OCI-LY1 (cell line): Measurements from ENCODE around the gene MBD3L2B.

Experiments
- H2AFZ ChIP-seq: fragments of 200-600 bp; sonication (generic), shearing (Covaris generic); 2 replicates; pipeline ENCODE4 v1.6.0; 2014; ENCODE audit warnings: antibody characterized with exemption, mild to moderate bottlenecking, low read length
- H3F3A ChIP-seq: fragments of 200-600 bp; sonication (generic), shearing (Covaris generic); 2 replicates; pipeline ENCODE4 v1.6.0; 2014; ENCODE audit warnings: mild to moderate bottlenecking, antibody characterized with exemption, low read length, moderate library complexity; ENCODE audit not compliant: insufficient read depth
- H3K27ac ChIP-seq: fragments of 200-600 bp; sonication (generic); 2 replicates; pipeline ENCODE4 v1.5.1; 2014; ENCODE audit warnings: low read length, mixed run types, mild to moderate bottlenecking, low read depth; ENCODE audit not compliant: poor library complexity, severe bottlenecking
- H3K27me3 ChIP-seq: fragments of 200-600 bp; sonication (generic); 2 replicates; pipeline ENCODE4 v1.6.0; 2014; ENCODE audit warnings: antibody characterized with exemption, mild to moderate bottlenecking, low read length, moderate library complexity; ENCODE audit not compliant: insufficient read depth
- H3K36me3 ChIP-seq: fragments of 200-600 bp; sonication (generic); 2 replicates; pipeline ENCODE4 v1.6.1; 2014; ENCODE audit warnings: mild to moderate bottlenecking, antibody characterized with exemption, low read length, moderate library complexity, mixed read lengths; ENCODE audit not compliant: insufficient read depth
- H3K4me1 ChIP-seq: fragments of 200-600 bp; sonication (generic); 2 replicates; pipeline ENCODE4 v1.5.1; 2014; ENCODE audit warnings: mild to moderate bottlenecking, low read length, moderate library complexity; ENCODE audit not compliant: insufficient read depth, severe bottlenecking
- H3K4me2 ChIP-seq: fragments of 200-600 bp; sonication (generic), shearing (Covaris generic); 2 replicates; pipeline ENCODE4 v1.6.1; 2014; ENCODE audit warnings: low read length
- H3K4me3 ChIP-seq: fragments of 200-600 bp; sonication (generic); 2 replicates; pipeline ENCODE4 v1.5.1; 2014; ENCODE audit warnings: low read length, low read depth, mild to moderate bottlenecking, mixed read lengths; ENCODE audit not compliant: poor library complexity, severe bottlenecking
- H3K79me2 ChIP-seq: fragments of 200-600 bp; shearing (Covaris generic); 2 replicates; pipeline ENCODE4 v1.6.1; 2016; ENCODE audit warnings: mixed run types, low read length, mixed read lengths; ENCODE audit not compliant: insufficient read depth
- H3K9ac ChIP-seq: fragments of 200-600 bp; sonication (generic), shearing (Covaris generic); 2 replicates; pipeline ENCODE4 v1.6.1; 2014; ENCODE audit warnings: mild to moderate bottlenecking, low read length, mixed read lengths
- H3K9me2 ChIP-seq: fragments of 200-600 bp; sonication (generic), shearing (Covaris generic); 2 replicates; pipeline ENCODE4 v1.6.1; 2014; ENCODE audit warnings: low read depth, mild to moderate bottlenecking, low read length, mixed read lengths
- H3K9me3 ChIP-seq: fragments of 200-600 bp; shearing (Covaris generic); 2 replicates; pipeline ENCODE4 v1.6.1; 2014; ENCODE audit warnings: low read length, mixed read lengths
- H4K20me1 ChIP-seq: fragments of 200-600 bp; sonication (generic), shearing (Covaris generic); 2 replicates; pipeline ENCODE4 v1.6.0; 2016; ENCODE audit warnings: mild to moderate bottlenecking, low read length; ENCODE audit not compliant: insufficient read depth
- CTCF ChIP-seq: fragments of 200-600 bp; sonication (generic), shearing (Covaris generic); IDR thresholded peaks from 2 replicates; pipeline ENCODE4 v1.5.1; 2017; ENCODE audit warnings: mild to moderate bottlenecking, antibody characterized with exemption, low read length, moderate library complexity, mixed read lengths
- EZH2 ChIP-seq: fragments of 200-600 bp; sonication (generic), shearing (Covaris generic); IDR thresholded peaks from 2 replicates; pipeline ENCODE4 v1.8.0; 2017; ENCODE audit warnings: borderline replicate concordance, mixed run types, mild to moderate bottlenecking, antibody characterized with exemption, low read length, moderate library complexity, mixed read lengths

MBD3L2B gene

GRCh38 chr19:6970443-6970842 lies 50.8 kb downstream of the MBD3L2B start:
- Histone ChIP-seq H3K9me2 (no peaks in the 10 kb centered on the region), H3K9me3 (no peaks in the 10 kb centered on the region), H3F3A (no peaks in the 10 kb centered on the region), H3K79me2 (no peaks in the 10 kb centered on the region), H3K9ac (no peak overlapping the region), H3K4me2 (no peak overlapping the region), H4K20me1 (no peaks in the 10 kb centered on the region), H2AFZ (no peak overlapping the region), H3K4me1 (no peaks in the 10 kb centered on the region), H3K36me3 (no peaks in the 10 kb centered on the region), H3K4me3 (no peak overlapping the region), H3K27ac (no peak overlapping the region), H3K27me3 (peaks cover 8% of the 10 kb centered on the region; the same call in 1 of the 2 replicates)
- TF ChIP-seq EZH2 (no peak), CTCF (no peak)

- Histone ChIP-seq H4K20me1 (no peaks in the 10 kb centered on the region), H3K36me3 (no peaks in the 10 kb centered on the region), H3F3A (no peaks in the 10 kb centered on the region), H3K9me3 (no peaks in the 10 kb centered on the region), H3K27me3 (peaks cover 8% of the 10 kb centered on the region; the same call in 1 of the 2 replicates), H3K4me2 (no peak overlapping the region), H3K9ac (no peak overlapping the region), H3K4me3 (no peak overlapping the region), H3K4me1 (no peaks in the 10 kb centered on the region), H3K79me2 (no peaks in the 10 kb centered on the region), H3K27ac (no peak overlapping the region), H2AFZ (no peak overlapping the region), H3K9me2 (no peaks in the 10 kb centered on the region)
- TF ChIP-seq EZH2 (no peak), CTCF (no peak)
Observed at GRCh38 chr19:6970021-6970420, 51.2 kb downstream of the MBD3L2B start.

- no peak overlapping the region for H3K9ac ChIP-seq
- H3K4me2 ChIP-seq = no peak overlapping the region
- no peaks in the 10 kb centered on the region for H3K79me2 ChIP-seq
- H3K36me3 ChIP-seq = no peaks in the 10 kb centered on the region
- no peak overlapping the region for H3K27ac ChIP-seq
- TF ChIP-seq CTCF = no peak
- TF ChIP-seq EZH2 = no peak
- no peaks in the 10 kb centered on the region for H3K9me2 ChIP-seq
- H3K4me1 ChIP-seq = no peaks in the 10 kb centered on the region
- no peaks in the 10 kb centered on the region for H3K9me3 ChIP-seq
- no peaks in the 10 kb centered on the region for H3F3A ChIP-seq
- H3K27me3 ChIP-seq = peaks cover 3% of the 10 kb centered on the region; the same call in 1 of the 2 replicates
- H2AFZ ChIP-seq = no peak overlapping the region
- no peak overlapping the region for H3K4me3 ChIP-seq
- H4K20me1 ChIP-seq = no peaks in the 10 kb centered on the region
Observed at GRCh38 chr19:6969490-6969889, 51.7 kb downstream of the MBD3L2B start.
